Measurements from ENCODE around the gene EPHX1. TPM values are rescaled to one million over a fixed set of nuclear protein-coding genes. Genes with fewer than 3 reads are reported as not detected.

The EPHX1 gene
- total RNA-seq, 4 donors from 2014 or later, result 28.9 to 109 (median 59.9) TPM

GRCh38 chr1:225763716-225764548, 46.0 kb upstream of the EPHX1 start:
- no peaks in the 10 kb centered on the region for H3K36me3 ChIP-seq
- peak overlapping the region in 1 of 4 donors; percentile 43 for H3K27ac ChIP-seq
- no peaks in the 10 kb centered on the region for H3K9me3 ChIP-seq
- TF ChIP-seq POLR2A (IDR thresholded peaks at IDR 0.05) (no peak), CTCF (IDR thresholded peaks at IDR 0.05) (no peak)
- no peaks in the 10 kb centered on the region for H3K4me1 ChIP-seq
- no peak overlapping the region for H3K4me3 ChIP-seq
- peak in 1 of 3 donors; percentile 26 for DNase-seq
- no peaks in the 10 kb centered on the region for H3K27me3 ChIP-seq

- peak overlapping the region in 2 of 4 donors; percentile 41 to 61 for H3K27ac ChIP-seq
- H3K9me3 ChIP-seq, result no peaks in the 10 kb centered on the region
- H3K4me3 ChIP-seq, result no peak overlapping the region
- no peak for TF ChIP-seq POLR2A (IDR thresholded peaks at IDR 0.05)
- no peak for TF ChIP-seq CTCF (IDR thresholded peaks at IDR 0.05)
- H3K36me3 ChIP-seq, result no peaks in the 10 kb centered on the region
- H3K4me1 ChIP-seq, result no peaks in the 10 kb centered on the region
- H3K27me3 ChIP-seq, result no peaks in the 10 kb centered on the region
- DNase-seq, result peak in 1 of 3 donors; percentile 7
Observed at GRCh38 chr1:225765982-225766674, 43.8 kb upstream of the EPHX1 start.

GRCh38 chr1:225766967-225767633, 42.8 kb upstream of the EPHX1 start:
- H3K4me1 ChIP-seq, result peaks cover 0 to 5% (median 0%) of the 10 kb centered on the region in 4 donors
- H3K27ac ChIP-seq, result peak overlapping the region; percentile 41 to 61 (median 56)
- H3K27me3 ChIP-seq, result no peaks in the 10 kb centered on the region
- H3K4me3 ChIP-seq, result no peak overlapping the region
- DNase-seq, result peak in 1 of 3 donors; percentile 42
- TF ChIP-seq CTCF (IDR thresholded peaks at IDR 0.05), result no peak
- TF ChIP-seq POLR2A (IDR thresholded peaks at IDR 0.05), result no peak
- no peaks in the 10 kb centered on the region for H3K36me3 ChIP-seq
- H3K9me3 ChIP-seq, result no peaks in the 10 kb centered on the region

DNA sequence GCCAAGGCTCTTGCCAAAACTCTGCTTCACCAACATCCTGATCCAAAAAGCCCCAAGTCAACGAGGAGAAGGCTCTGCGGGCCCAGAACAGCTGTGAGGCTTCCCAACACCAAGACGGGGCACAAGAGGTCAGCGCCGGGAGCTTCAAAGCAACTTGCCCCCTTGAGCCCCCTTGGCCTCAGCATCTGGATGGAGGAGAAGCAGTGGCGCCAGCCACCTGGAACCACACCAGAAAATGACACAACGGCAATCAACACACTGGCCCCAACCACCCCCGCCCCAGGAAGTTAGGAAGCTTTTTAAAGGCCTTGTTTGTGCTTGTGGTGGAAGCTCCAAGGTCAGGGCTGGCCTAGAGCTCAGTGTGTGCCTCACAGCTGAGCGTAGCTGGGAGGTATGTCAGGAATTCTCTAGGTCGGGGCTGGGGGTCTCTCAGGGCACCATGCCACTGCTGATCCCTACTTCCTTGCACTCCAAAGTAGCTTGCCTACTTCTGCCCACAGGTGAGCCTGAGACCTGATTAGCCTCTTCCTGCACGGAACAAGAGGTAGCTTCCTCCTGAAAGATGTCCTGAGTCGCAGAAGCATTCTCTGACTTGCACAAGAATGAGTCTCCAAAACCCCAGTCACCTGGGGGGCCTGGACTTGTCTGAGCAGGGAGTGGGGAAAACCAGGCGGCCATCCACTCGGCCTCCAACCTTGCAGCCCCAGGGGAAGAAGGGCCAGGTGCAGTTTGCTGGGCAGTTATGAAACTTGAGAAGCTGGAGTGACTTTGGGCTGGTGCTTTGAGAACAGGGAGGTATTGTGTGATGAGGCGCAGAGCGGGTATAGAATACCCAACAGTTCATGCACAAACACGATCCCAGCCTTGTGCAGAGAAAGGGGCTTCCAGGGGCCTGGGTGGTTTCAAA, 42.0 kb upstream of the EPHX1 start:
- H3K36me3 ChIP-seq, result no peaks in the 10 kb centered on the region
- DNase-seq, result peak; percentile 25 to 61 (median 56)
- H3K4me1 ChIP-seq, result peaks cover 0 to 8% (median 0%) of the 10 kb centered on the region in 4 donors
- H3K9me3 ChIP-seq, result no peaks in the 10 kb centered on the region
- no peak for TF ChIP-seq CTCF (IDR thresholded peaks at IDR 0.05)
- TF ChIP-seq POLR2A (IDR thresholded peaks at IDR 0.05), result no peak
- no peak overlapping the region for H3K4me3 ChIP-seq
- no peaks in the 10 kb centered on the region for H3K27me3 ChIP-seq
- H3K27ac ChIP-seq, result peak overlapping the region; percentile 41 to 61 (median 56)

Data from Peyer's patch (tissue), 4 donors.